GM12892 (cell line): Measurements from ENCODE around the gene GNB1L.

ENCODE experiments used
- DNase-seq: peaks from one replicate; pipeline ENCODE4 v3.0.0; 2011; ENCODE audit not compliant: insufficient read length
- FAIRE-seq: peaks from 2 replicates; lab custom pipeline; 2011; peaks lifted over from hg19 to GRCh38; lab: Jason Lieb, UNC
- POLR2A ChIP-seq: IDR thresholded peaks from 2 replicates; pipeline ENCODE4 v1.6.1; 2011; ENCODE audit warnings: low read depth, low read length, control low read depth
- POLR2AphosphoS5 ChIP-seq: IDR thresholded peaks from 2 replicates; pipeline ENCODE4 v1.6.1; 2011; ENCODE audit warnings: low read depth, low read length, control low read depth
- TAF1 ChIP-seq: IDR thresholded peaks from 2 replicates; pipeline ENCODE4 v1.6.1; 2011; ENCODE audit warnings: low read depth, mild to moderate bottlenecking, control low read depth, low read length, borderline replicate concordance

Gene GNB1L

GRCh38 chr22:19760951-19761724 lies 93.5 kb downstream of the GNB1L start:
- TF ChIP-seq POLR2A: no peak
- TF ChIP-seq POLR2AphosphoS5: no peak
- TF ChIP-seq TAF1: no peak
- FAIRE-seq (no peak), DNase-seq (no peak)

DNA sequence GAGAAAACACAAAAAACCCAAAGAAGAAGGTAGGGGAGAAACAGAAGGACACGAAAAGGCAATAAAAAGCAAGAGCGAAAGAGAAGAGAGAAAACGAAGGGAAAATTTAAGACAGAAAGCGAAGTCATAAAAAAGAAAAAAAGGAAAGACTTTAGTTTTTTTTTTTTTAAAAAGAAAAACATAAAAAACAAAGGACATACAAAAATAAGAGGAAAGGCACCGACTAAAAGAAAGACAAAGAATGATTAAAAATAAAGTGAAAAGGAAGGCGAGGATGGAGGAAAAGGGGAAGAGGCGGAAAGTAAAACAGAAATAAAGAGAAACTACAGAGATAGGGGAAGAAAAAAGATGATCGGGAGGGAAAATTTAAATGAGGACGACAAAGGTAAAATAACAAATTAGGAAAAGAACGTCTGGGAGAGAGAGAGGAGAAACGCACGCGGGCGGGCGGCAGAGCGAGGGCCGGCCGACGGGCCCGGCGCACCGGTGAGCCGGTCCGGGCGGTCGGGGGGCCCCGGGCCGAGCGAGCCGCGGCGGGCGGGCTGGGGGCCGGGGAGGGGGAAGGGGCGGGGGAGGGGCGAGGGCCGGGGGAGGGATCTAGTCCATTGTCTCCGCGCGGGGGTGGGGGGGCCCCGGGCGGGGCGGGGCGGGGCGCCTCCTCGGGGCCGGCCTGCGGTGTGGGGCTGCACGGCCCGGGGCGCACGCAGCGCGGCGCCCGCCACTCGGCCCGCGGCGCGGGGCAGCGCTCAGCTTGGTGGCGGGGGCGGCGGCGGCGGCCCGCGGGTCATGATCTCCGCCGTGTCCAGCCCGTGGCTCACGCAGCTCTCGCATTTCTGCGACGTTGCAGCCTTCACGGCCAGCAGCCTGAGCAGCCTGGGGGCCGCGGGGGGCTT lies 94.4 kb downstream of the GNB1L start, which contains the start of gene TBX1:
Gene TBX1 (plus strand): TSS at position 721 of the 893 bp plus-strand sequence. CDS start 66 bp downstream, at position 787.
- DNase-seq (no peak), FAIRE-seq (no peak)
- TF ChIP-seq POLR2AphosphoS5 (no peak), POLR2A (no peak), TAF1 (no peak)

GRCh38 chr22:19759427-19760057 lies 95.1 kb downstream of the GNB1L start:
- TF ChIP-seq POLR2A: no peak
- no peak for TF ChIP-seq TAF1
- TF ChIP-seq POLR2AphosphoS5: no peak
- no peak for DNase-seq
- no peak for FAIRE-seq

GRCh38 chr22:19758896-19759426 lies 95.7 kb downstream of the GNB1L start:
- TF ChIP-seq POLR2A: no peak
- no peak for TF ChIP-seq TAF1
- TF ChIP-seq POLR2AphosphoS5: no peak
- FAIRE-seq (no peak), DNase-seq (no peak)

- TF ChIP-seq POLR2A: no peak
- TF ChIP-seq POLR2AphosphoS5: no peak
- no peak for TF ChIP-seq TAF1
- DNase-seq: no peak
- no peak for FAIRE-seq
These were observed 96.4 kb downstream of the GNB1L start for GRCh38 chr22:19757985-19758895.

DNA sequence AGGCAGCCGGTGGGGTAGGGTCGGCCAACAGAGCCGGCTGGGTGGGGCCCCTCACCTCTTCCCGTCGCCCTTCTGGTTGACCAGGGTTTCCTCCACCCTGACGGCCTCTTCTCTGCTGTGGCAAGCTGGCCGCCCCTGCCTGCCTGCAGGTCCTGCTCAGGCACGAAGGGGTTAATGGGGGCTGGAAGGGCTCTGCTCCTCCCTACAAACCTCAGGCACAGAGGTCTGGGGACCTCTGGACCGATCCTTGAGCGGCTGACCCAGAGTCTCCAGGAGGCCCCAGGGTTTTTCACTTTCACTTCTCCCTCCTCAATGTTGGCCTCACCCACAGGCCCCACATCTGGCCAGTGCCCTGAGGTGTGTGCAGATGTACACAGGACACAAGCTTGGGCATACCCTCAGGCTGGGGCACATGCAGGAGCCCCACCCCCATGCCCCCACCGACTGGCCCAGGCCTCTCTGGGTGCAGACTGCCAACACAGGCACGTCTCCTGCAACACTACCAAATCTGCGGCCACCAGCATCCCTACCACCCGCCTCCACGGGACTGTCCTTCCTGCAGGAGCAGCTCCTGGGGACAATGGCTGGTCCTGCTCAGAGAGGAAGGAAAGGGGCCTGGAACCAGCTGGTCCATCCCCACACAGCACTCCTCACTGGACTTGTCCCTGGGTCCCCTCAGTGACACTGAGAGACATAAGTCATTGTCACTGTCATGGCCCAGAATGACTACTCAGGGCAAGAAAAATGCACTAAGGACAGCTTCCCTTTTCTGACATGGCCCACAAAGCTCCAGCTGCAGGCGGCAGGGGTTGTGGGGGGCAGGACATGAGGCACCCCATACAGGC lies 97.3 kb downstream of the GNB1L start:
- no peak for TF ChIP-seq TAF1
- TF ChIP-seq POLR2A: no peak
- TF ChIP-seq POLR2AphosphoS5: no peak
- FAIRE-seq (no peak), DNase-seq (no peak)

GRCh38 chr22:19756288-19757128 lies 98.2 kb downstream of the GNB1L start:
- DNase-seq (peak; percentile 83), FAIRE-seq (no peak)
- TF ChIP-seq TAF1: no peak
- TF ChIP-seq POLR2AphosphoS5: no peak
- TF ChIP-seq POLR2A: no peak

GRCh38 chr22:19755722-19756287 lies 98.9 kb downstream of the GNB1L start:
- DNase-seq (no peak), FAIRE-seq (no peak)
- TF ChIP-seq POLR2A (no peak), POLR2AphosphoS5 (no peak), TAF1 (no peak)

GRCh38 chr22:19755145-19755710 lies 99.4 kb downstream of the GNB1L start:
- DNase-seq (no peak), FAIRE-seq (no peak)
- TF ChIP-seq POLR2AphosphoS5 (no peak), TAF1 (no peak), POLR2A (no peak)
